Measurements from ENCODE around the gene LHFPL6.

- no peak for TF ChIP-seq CTCF (IDR thresholded peaks at IDR 0.05)
- TF ChIP-seq POLR2A (IDR thresholded peaks at IDR 0.05) = no peak
Measured at GRCh38 chr13:39516096-39516495, 86.9 kb downstream of the LHFPL6 start.

Data from esophagus squamous epithelium (tissue), 4 donors.